SK-N-MC (cell line): ENCODE measurements around the gene PER2.

Source experiments
- FOXP2 ChIP-seq: optimal IDR thresholded peaks from 2 replicates; pipeline ENCODE3; 2011; ENCODE audit warnings: mild to moderate bottlenecking, moderate library complexity; ENCODE audit not compliant: insufficient read depth; ENCODE audit errors: extremely low read length, control extremely low read depth
- POLR2AphosphoS5 ChIP-seq: IDR thresholded peaks from 2 replicates; pipeline ENCODE4 v1.6.1; 2012; ENCODE audit warnings: mild to moderate bottlenecking, low read depth, low read length, borderline replicate concordance

GRCh38 chr2:238230699-238231098 is 57.7 kb downstream of the PER2 start:
- TF ChIP-seq POLR2AphosphoS5: no peak
- TF ChIP-seq FOXP2: no peak
